ENCODE results near the gene FOXN3.

Gene FOXN3

GRCh38 chr14:89178800-89179535 lies 238.1 kb downstream of the FOXN3 start:
- DNase-seq (ENCODE audit: low spot score in 2 of 2) (no peak), ATAC-seq (ENCODE audit: low read depth) (no peak)
- Mint-ChIP-seq H3K4me3 (no peak overlapping the region), H3K36me3 (peaks cover 19% of the 10 kb centered on the region), H3K4me1 (peaks cover 11% of the 10 kb centered on the region), H3K27ac (peak overlapping the region; percentile 83), H3K9me3 (no peaks in the 10 kb centered on the region), H3K27me3 (no peaks in the 10 kb centered on the region)

GRCh38 chr14:89178376-89178775 lies 238.7 kb downstream of the FOXN3 start:
- H3K36me3 Mint-ChIP-seq, result peaks cover 19% of the 10 kb centered on the region

GRCh38 chr14:89175881-89176799 lies 240.9 kb downstream of the FOXN3 start:
- Mint-ChIP-seq H3K27ac (peak overlapping the region; percentile 83), H3K4me3 (no peak overlapping the region), H3K4me1 (peaks cover 8% of the 10 kb centered on the region), H3K9me3 (peaks cover 2% of the 10 kb centered on the region), H3K27me3 (no peaks in the 10 kb centered on the region), H3K36me3 (peaks cover 17% of the 10 kb centered on the region)
- no peak for DNase-seq (ENCODE audit: low spot score in 2 of 2)
- ATAC-seq (ENCODE audit: low read depth), result no peak

More at GRCh38 chr14:89178376-89178775, 238.7 kb downstream of the FOXN3 start:
- no peaks in the 10 kb centered on the region for H3K9me3 Mint-ChIP-seq
- DNase-seq (ENCODE audit: low spot score in 2 of 2) (no peak), ATAC-seq (ENCODE audit: low read depth) (no peak)
- H3K27ac Mint-ChIP-seq, result peak overlapping the region; percentile 83
- H3K4me3 Mint-ChIP-seq, result no peak overlapping the region
- H3K27me3 Mint-ChIP-seq, result no peaks in the 10 kb centered on the region
- peaks cover 11% of the 10 kb centered on the region for H3K4me1 Mint-ChIP-seq

GRCh38 chr14:89171628-89172027 lies 245.4 kb downstream of the FOXN3 start:
- ATAC-seq (ENCODE audit: low read depth), result no peak
- H3K4me3 Mint-ChIP-seq, result no peak overlapping the region
- H3K4me1 Mint-ChIP-seq, result peaks cover 2% of the 10 kb centered on the region
- DNase-seq (ENCODE audit: low spot score in 2 of 2), result no peak
- peaks cover 8% of the 10 kb centered on the region for H3K9me3 Mint-ChIP-seq
- H3K27me3 Mint-ChIP-seq, result no peaks in the 10 kb centered on the region
- H3K27ac Mint-ChIP-seq, result no peak overlapping the region
- peaks cover 36% of the 10 kb centered on the region for H3K36me3 Mint-ChIP-seq

GRCh38 chr14:89171168-89171567 lies 245.9 kb downstream of the FOXN3 start:
- Mint-ChIP-seq H3K27me3 (no peaks in the 10 kb centered on the region), H3K27ac (no peak overlapping the region), H3K4me1 (peaks cover 2% of the 10 kb centered on the region), H3K36me3 (peaks cover 36% of the 10 kb centered on the region), H3K9me3 (peaks cover 8% of the 10 kb centered on the region), H3K4me3 (no peak overlapping the region)
- ATAC-seq (ENCODE audit: low read depth) (no peak), DNase-seq (ENCODE audit: low spot score in 2 of 2) (no peak)

- Mint-ChIP-seq H3K27me3 (no peaks in the 10 kb centered on the region), H3K36me3 (peaks cover 25% of the 10 kb centered on the region), H3K9me3 (peaks cover 6% of the 10 kb centered on the region), H3K4me1 (peaks cover 17% of the 10 kb centered on the region), H3K4me3 (no peak overlapping the region), H3K27ac (no peak overlapping the region)
- DNase-seq (ENCODE audit: low spot score in 2 of 2) (no peak), ATAC-seq (ENCODE audit: low read depth) (no peak)
Measured at GRCh38 chr14:89167705-89168104, 249.3 kb downstream of the FOXN3 start.

GRCh38 chr14:89166633-89167032 lies 250.4 kb downstream of the FOXN3 start:
- peaks cover 29% of the 10 kb centered on the region for H3K36me3 Mint-ChIP-seq
- H3K27me3 Mint-ChIP-seq, result no peaks in the 10 kb centered on the region
- H3K27ac Mint-ChIP-seq, result peak overlapping the region; percentile 71
- peaks cover 17% of the 10 kb centered on the region for H3K4me1 Mint-ChIP-seq
- ATAC-seq (ENCODE audit: low read depth), result no peak
- H3K4me3 Mint-ChIP-seq, result no peak overlapping the region
- DNase-seq (ENCODE audit: low spot score in 2 of 2), result no peak
- peaks cover 6% of the 10 kb centered on the region for H3K9me3 Mint-ChIP-seq

GRCh38 chr14:89165189-89166181 lies 251.5 kb downstream of the FOXN3 start:
- peaks cover 18% of the 10 kb centered on the region for H3K4me1 Mint-ChIP-seq
- H3K27ac Mint-ChIP-seq, result peak overlapping the region; percentile 71
- H3K36me3 Mint-ChIP-seq, result peaks cover 35% of the 10 kb centered on the region
- H3K27me3 Mint-ChIP-seq, result no peaks in the 10 kb centered on the region
- ATAC-seq (ENCODE audit: low read depth) (peak; percentile 74), DNase-seq (ENCODE audit: low spot score in 2 of 2) (no peak)
- H3K9me3 Mint-ChIP-seq, result peaks cover 6% of the 10 kb centered on the region
- H3K4me3 Mint-ChIP-seq, result peak overlapping the region; percentile 75

- Mint-ChIP-seq H3K36me3 (peaks cover 32% of the 10 kb centered on the region), H3K27me3 (no peaks in the 10 kb centered on the region), H3K27ac (peak overlapping the region; percentile 71), H3K4me3 (peak overlapping the region; percentile 75), H3K4me1 (peaks cover 21% of the 10 kb centered on the region), H3K9me3 (peaks cover 6% of the 10 kb centered on the region)
- DNase-seq (ENCODE audit: low spot score in 2 of 2) (no peak), ATAC-seq (ENCODE audit: low read depth) (peak; percentile 45)
Measured at GRCh38 chr14:89164168-89165073, 252.6 kb downstream of the FOXN3 start.

- peaks cover 24% of the 10 kb centered on the region for H3K36me3 Mint-ChIP-seq
- H3K27me3 Mint-ChIP-seq, result no peaks in the 10 kb centered on the region
- H3K4me1 Mint-ChIP-seq, result peaks cover 21% of the 10 kb centered on the region
- no peak overlapping the region for H3K4me3 Mint-ChIP-seq
- ATAC-seq (ENCODE audit: low read depth) (no peak), DNase-seq (ENCODE audit: low spot score in 2 of 2) (no peak)
- H3K27ac Mint-ChIP-seq, result no peak overlapping the region
- no peaks in the 10 kb centered on the region for H3K9me3 Mint-ChIP-seq
Measured at GRCh38 chr14:89163031-89163636, 253.9 kb downstream of the FOXN3 start.

GRCh38 chr14:89162586-89162985 lies 254.4 kb downstream of the FOXN3 start:
- H3K27ac Mint-ChIP-seq, result no peak overlapping the region
- DNase-seq (ENCODE audit: low spot score in 2 of 2) (no peak), ATAC-seq (ENCODE audit: low read depth) (no peak)
- peaks cover 22% of the 10 kb centered on the region for H3K36me3 Mint-ChIP-seq
- H3K4me1 Mint-ChIP-seq, result peaks cover 21% of the 10 kb centered on the region
- no peak overlapping the region for H3K4me3 Mint-ChIP-seq
- no peaks in the 10 kb centered on the region for H3K9me3 Mint-ChIP-seq
- no peaks in the 10 kb centered on the region for H3K27me3 Mint-ChIP-seq

- Mint-ChIP-seq H3K4me1 (peaks cover 18% of the 10 kb centered on the region), H3K9me3 (no peaks in the 10 kb centered on the region), H3K27me3 (no peaks in the 10 kb centered on the region), H3K36me3 (peaks cover 24% of the 10 kb centered on the region), H3K27ac (no peak overlapping the region), H3K4me3 (no peak overlapping the region)
- DNase-seq (ENCODE audit: low spot score in 2 of 2), result no peak
- ATAC-seq (ENCODE audit: low read depth), result no peak
Measured at GRCh38 chr14:89160437-89160836, 256.6 kb downstream of the FOXN3 start.
